ENCODE data around the gene KCNC4.

The KCNC4 gene

DNA sequence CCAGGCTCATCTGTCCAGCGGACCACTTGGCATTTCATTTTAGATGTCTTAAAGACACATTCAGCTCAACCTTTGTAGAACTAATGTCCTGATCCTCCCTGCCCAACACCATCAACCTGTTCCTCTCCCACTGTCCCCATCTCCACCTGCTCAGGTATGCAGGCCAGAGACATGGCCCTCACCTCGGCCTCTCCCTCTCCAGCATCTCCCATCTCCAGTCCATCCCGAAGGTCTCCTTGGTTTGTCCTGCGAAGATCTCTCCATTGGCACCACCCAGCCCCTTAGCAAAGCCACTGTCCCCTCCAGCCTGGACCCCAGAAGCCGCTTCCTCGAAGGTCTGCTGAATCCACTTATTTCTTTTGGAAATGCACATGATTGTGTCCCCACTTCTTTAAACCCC, 20.9 kb upstream of the KCNC4 start:
- no peak for DNase-seq

DNA sequence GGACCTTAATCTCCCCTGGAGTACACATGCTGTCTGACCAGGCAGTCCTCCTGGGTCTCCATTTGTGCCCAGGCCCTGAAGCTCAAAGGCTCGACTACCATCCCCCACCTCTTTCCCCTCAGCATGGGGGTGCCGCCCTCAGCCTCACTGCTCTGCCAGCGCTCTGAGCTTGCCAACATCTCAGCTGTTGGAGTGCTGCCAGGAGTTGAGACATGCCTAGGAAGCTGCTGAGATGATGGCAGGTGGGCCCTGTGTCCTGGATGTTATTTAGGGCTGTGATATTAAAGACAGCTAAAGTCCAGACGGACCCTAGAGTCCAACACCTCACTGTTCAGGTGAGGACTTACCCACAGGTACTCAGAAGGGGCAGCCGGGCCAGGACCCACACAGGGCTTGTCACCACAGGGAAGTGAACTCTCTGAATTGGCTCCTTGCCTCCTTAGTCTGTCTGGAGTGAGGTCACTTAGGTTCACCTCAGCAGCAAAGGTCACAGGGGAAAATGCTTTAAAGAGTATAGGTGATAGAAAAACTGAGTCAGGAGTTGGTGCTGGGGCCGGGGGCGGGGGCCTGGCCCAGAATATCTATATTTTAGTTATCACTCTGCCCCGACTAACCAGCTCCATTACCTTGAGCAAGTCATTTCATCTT, 19.7 kb upstream of the KCNC4 start:
- DNase-seq: peak; percentile 82

- DNase-seq: no peak
These were observed 17.6 kb upstream of the KCNC4 start for GRCh38 chr1:110192541-110192940.

DNA sequence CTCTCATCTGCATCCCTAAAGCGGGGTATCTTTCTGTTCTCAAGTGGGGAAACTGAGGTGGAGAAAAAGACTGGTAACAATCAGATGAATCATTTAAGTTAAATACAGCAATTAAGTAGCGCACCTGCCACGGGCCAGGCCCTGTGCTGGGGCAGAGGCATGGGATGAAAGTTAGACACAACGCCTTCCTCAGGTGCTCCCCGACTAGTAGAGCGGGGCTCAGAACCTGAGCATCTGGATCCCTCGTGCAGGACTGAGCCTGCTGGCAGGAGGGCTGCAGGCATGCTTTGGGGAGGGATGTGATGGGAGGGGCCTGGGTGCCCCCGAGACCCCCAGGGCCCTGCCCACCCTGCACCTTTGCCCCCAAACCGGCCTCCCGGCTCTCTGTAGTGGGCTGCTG, 14.9 kb upstream of the KCNC4 start:
- DNase-seq: no peak

GRCh38 chr1:110196917-110197765, 13.0 kb upstream of the KCNC4 start:
- peak; percentile 77 for DNase-seq

DNA sequence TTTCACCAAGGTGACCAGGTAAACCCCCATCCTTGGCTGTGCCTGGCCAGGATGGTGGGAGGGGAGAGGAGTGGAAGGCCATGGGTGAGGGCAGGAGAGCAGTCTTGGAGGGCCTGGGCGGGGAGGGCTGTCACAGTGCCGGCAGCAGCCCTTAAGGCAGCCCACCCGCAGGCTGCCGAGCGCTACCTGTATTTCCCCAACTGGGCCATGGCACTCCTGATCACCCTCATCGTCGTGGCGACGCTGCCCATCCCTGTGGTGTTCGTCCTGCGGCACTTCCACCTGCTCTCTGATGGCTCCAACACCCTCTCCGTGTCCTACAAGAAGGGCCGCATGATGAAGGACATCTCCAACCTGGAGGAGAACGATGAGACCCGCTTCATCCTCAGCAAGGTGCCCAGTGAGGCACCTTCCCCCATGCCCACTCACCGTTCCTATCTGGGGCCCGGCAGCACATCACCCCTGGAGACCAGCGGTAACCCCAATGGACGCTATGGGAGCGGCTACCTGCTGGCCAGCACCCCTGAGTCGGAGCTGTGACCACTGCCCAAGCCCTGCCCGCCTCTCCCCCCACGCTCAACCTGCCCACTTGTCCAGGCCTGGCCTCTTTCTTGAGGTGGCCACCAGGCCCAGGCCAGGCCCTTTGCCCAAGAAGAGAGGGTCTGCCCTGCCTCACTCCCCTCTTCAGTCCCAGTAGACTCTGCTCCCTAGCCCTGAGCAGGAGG, 12.0 kb upstream of the KCNC4 start:
- no peak for DNase-seq

- DNase-seq: no peak
These were observed 11.4 kb upstream of the KCNC4 start for GRCh38 chr1:110198746-110199145.

GRCh38 chr1:110200190-110200589, 9.9 kb upstream of the KCNC4 start:
- DNase-seq: no peak

GRCh38 chr1:110200666-110201065, 9.4 kb upstream of the KCNC4 start:
- no peak for DNase-seq

DNA sequence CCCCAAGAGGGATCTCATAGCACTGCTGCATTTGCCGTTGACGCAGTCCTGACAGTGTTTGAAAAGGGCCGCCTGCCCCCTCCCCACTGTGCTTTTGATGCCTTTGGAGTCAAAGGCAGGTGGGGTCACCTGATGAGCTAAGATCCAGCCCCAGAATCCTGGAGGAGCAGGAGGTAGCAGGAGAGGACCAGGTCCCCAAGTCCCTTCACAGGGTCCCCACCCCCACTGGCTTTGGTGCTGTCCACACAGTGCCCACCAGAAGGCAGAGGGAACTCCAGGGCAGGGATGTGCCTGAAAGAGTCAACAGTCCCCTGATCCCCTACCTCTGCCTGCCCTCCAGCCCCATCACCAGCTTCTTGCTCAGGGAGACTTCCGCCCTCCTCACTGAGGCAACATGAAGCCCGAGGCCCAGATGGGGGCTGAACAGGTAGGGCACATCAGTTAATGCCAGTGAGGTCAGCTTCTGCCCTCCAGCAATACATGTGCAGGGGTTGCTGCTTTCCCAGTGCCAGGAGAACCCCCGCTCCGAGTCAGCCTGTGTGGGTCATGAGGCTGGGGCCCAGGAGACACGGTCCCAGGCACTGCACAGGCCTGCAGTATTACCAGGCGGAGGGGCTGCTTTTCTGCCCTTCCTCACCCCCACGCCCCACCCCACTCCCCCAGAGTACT, 8.8 kb upstream of the KCNC4 start:
- no peak for DNase-seq

- DNase-seq: peak; percentile 52
These were observed 7.0 kb upstream of the KCNC4 start for GRCh38 chr1:110203021-110203661.

DNA sequence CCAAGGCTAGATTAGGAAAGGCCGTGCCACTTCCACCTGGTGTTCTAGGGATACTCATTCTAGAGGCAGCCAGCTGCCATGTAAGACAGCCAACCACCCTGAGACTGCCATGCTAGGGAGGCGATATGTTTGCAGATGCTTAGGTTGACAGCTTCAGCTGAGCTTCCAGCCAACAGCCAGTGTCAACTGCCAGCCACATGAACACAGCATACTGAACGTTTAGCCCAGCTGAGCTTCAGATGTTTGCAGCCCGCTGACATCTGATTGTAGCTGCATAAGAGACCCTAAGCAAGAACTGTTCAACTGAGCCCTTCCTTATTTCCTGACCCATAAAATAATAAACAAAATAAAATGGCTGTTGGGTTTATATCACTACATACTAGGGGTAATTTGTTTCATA, 5.0 kb upstream of the KCNC4 start:
- DNase-seq: peak; percentile 29

DNA sequence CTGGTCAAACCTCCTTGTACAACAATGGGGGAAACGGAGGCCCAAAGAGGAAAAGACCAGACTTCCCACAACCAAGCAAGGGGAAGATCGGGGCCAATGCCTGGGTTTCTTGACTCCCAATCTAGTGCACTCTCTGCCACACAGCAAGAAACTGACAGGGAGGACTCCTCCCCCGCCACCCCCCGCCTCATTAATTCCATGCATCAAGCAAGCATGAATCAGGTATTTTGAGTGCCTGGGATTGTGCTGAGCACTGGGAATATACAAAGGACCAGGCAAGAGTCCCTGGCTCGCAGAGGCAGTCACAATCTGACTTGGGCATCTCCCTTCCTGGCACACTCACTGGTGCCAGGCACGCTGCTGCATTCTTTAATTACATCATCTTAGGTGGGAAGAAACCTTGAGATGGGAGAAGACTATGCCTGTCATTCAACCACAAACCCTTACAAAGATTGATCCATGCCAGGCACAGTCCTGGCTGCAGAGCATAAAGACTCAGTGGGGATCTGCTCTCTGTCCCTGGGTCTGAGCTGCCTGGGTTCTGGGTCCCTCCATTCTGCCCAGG, 4.4 kb upstream of the KCNC4 start:
- no peak for DNase-seq

- DNase-seq: no peak
These were observed 3.7 kb upstream of the KCNC4 start for GRCh38 chr1:110206261-110206920.

DNA sequence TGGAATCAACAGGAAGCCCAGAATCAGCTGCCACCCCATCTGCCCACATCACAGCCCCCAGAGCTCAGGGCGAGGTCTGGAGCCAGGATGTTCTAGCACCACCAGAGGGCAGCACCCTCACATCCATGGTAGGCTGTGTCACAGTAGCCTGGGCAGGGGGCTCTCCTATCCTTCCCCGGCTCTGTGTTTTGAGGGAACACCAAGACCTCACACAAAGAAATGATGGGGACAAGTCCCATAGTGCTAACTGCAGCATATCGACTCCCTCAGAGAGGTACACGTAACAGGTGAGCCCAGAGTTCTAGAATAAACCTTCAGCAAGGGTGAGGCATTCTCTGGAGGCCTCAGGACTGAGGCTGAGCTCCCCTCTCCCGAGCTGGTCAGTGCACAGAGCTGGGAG, 2.3 kb upstream of the KCNC4 start:
- no peak for DNase-seq

- DNase-seq: no peak
These were observed 1.0 kb upstream of the KCNC4 start for GRCh38 chr1:110208916-110209645.

DNA sequence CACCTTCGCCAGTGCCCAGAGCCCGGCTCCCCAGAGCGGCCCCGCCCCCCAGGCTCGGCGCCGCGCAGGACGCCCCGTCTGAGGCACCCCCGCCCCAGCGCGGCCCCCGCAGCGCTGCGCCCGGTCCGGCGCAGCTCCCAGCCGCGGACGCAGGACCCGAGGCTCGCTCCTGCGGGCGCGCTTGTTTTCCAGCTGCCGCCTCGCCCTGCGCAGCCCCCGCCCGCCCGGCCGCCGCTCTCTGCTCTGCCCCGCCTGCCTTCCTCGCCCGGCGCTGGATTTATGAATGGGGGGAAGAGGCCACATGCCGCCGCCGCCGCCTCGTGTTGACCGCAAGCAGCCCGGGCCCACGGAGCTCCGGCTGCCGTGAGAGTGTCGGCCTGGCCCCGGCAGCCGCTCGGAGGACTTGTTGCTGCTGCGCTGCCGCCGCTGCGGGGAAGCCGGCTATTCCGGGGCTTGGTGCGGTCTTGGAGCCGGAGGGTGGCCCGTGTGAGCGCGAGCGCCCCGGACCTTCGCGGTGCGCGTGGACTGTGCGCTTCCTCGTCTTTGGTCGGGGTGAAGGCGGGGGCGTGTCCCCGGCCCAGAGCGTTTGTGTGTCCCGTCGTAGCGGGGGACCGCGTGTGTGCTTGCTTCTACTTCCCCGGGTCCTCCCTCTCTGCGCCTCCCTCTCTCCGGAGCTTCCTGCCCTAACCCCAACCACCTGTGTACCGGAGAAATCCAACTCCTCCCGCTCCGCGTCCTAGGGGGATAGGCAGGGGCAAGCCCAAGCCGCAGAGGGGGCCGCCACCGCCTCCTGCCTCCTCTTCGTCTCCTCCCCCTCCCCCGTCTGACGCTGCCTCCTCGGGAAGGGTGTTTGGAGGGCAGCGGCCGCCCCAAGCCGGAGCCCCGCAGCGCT, 736 bp downstream of the KCNC4 start:
- no peak for DNase-seq

DNA sequence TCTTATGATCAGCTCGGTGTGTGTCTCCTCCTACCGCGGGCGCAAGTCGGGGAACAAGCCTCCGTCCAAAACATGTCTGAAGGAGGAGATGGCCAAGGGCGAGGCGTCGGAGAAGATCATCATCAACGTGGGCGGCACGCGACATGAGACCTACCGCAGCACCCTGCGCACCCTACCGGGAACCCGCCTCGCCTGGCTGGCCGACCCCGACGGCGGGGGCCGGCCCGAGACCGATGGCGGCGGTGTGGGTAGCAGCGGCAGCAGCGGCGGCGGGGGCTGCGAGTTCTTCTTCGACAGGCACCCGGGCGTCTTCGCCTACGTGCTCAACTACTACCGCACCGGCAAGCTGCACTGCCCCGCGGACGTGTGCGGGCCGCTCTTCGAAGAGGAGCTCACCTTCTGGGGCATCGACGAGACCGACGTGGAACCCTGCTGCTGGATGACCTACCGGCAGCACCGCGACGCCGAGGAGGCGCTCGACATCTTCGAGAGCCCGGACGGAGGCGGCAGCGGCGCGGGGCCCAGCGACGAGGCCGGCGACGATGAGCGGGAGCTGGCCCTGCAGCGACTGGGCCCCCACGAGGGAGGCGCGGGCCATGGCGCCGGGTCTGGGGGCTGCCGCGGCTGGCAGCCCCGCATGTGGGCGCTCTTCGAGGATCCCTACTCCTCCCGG, 1.5 kb downstream of the KCNC4 start:
- no peak for DNase-seq
